NCI-H345 treated with DMSO at 0.1 percent for 48 hours (cell line): ENCODE data around the gene ATP9B.

Experiments used
- DNase-seq: peaks from one replicate; lab custom pipeline; 2025; ENCODE audit not compliant: unreplicated experiment; lab: John Stamatoyannopoulos, UW

Gene ATP9B

GRCh38 chr18:79405019-79405780 is 336.0 kb downstream of the ATP9B start:
- DNase-seq = no peak

GRCh38 chr18:79405781-79406575 is 336.8 kb downstream of the ATP9B start:
- no peak for DNase-seq

DNA sequence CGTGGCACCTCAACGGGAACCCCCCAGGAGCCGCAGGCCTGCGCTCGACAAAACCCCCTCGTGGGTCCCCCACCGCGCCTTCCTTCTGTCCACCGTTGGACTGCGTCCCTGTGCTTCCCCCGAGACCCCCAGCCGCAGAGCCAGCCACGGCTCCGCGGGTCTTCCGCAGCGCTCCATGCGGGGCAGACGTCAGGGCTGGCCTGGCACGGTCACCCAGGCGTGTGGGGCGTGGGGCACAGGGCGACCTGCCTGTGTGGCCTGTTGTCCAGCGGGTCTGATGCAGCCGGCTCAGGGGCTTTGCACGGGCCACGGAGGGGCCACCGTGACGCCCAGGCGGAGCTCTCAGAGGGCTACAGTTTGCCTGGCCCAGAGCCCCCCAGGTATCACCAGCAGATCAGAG is 337.5 kb downstream of the ATP9B start:
- no peak for DNase-seq

DNA sequence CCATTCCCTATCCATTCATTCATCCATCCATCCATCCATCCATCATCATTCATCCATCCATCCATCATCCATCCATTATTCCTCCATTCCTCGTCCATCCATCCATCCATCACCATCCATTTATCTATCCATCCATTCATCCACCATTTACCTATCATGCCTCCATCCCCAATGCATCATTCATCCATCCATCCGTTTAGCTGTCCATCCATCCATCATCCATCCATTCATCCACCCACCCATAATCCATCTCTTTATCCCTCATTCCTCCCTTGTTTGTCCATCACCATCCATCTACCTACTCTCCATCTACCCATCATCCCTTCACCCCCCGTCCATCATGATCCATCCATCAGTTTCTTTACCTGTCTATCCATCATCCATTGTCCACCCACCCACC is 340.1 kb downstream of the ATP9B start:
- DNase-seq = no peak

GRCh38 chr18:79410171-79410641 is 341.0 kb downstream of the ATP9B start:
- DNase-seq = no peak

GRCh38 chr18:79410731-79411613 is 341.8 kb downstream of the ATP9B start:
- DNase-seq = no peak

DNA sequence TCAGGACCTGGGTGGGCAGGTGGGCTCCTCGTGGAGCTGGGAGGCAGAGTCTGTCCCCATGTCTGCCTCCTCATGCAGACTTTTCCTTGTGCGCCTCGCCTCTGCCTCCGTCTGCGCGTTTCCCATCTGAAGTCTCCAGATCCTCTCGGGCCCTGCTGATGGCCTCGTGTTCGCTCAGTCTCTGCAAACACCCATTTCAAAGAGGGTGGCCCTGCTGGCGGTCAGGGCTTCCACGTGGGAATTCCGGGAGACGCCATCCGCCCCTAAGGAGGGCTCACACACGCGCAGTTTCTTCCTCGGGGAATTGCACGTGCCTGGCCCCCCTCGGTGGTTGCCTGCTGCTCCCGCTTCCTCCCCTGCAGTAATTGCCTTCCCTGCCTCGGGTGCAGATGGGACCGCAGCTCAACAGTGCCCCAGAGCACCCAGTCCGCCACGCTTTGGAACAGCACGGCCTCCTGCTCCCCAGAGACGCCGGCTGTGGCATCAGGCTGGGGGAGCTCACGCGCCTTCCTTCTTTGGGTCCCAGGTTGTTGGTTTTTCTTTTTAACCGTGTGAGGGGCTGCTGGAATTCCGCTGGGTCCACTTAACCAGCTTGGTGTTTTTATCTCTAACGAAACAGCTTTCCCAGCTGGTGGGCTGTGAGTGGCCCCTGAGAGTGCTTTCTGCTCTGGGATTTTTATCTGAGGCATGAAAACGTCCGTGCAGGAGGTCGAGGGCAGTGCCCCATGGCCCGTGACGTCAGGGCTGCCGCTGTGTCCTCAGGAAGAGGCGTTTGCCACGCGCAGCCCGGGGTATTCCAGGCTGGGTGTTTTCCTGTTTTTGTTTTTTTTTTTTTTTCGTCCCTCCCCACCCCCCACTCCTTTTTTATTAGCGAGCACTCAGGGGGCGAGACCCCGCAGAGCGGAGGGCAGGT is 342.7 kb downstream of the ATP9B start:
- DNase-seq = no peak

DNA sequence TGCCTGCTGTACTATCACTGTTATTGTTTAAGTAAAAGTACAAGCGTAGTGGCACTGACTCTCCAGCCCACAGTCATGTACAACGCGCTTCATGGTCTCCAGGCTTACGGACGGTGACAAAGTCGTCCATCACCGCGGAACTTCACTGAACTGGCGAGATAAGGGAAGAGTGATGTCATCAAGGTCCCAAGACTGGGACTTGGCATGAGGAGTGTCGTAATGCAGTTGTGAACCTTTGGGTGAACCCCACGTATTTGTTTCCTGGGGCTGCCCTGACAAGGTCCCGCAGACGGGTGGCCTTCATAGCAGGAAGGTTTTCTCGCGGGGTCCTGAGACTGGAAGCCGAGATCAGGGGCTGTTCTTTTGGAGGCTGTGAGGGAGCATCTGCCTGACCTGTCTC is 343.8 kb downstream of the ATP9B start:
- no peak for DNase-seq

DNA sequence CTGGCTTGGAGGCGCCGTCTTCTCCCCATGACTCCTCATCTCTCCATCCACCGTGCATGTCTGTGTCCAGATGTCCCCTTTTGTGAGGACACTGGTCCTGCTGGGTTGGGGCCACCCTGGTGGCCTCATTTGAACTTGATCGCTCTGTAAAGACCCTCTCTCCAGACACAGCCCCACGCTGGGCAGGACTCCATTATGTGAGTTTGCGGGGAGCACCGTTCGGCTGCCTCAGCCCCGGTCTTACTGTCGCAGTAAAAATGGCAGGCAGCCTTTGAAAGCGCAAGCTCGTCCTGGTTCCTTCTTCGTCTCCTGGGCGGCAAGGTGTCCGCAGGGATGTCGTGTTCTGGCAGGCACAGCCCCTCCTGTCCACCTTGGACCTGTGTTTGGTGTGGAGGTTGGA is 344.2 kb downstream of the ATP9B start:
- DNase-seq = no peak

DNA sequence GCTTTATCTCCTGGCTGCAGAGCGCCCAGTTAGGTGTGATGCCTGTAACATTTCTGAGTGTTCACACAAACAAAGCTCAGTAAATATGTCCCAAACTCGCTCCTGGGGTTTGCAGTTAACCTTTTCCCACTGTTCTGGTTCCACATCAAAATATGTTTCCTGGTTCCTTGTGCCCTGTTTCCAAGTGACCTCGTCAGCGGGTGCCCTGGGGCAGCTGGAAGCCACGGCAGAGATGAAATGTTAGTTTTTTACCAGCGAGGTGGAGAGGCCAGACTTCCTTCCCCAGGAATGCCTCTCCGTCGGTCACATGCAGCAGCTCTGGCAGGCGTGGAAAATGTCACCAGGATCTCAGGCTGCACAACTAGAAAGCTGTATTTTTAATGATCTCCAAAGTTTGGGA is 344.7 kb downstream of the ATP9B start:
- DNase-seq = no peak

GRCh38 chr18:79416022-79416676 is 347.0 kb downstream of the ATP9B start:
- DNase-seq = no peak

- DNase-seq = no peak
These were observed 347.5 kb downstream of the ATP9B start for GRCh38 chr18:79416677-79417052.

DNA sequence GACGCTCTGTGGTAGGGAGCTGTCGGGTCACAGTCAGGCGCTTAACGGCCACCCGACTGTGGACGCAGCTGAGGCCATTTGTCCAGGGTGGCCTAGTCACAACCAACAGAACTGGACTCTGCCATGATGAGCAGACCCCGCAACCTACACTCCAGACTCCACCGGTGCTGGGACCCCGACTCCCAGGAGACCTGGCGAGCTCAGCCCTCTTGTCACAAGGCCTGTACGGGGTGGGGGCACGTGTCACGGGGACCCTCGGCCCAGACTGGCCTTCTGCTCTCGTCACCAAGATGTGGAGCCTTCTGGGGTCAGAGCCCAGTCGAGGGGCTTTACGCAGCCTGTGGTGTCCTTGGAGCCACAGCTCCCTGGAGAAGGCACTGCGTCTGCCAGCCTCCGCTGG is 349.0 kb downstream of the ATP9B start:
- DNase-seq = no peak

DNA sequence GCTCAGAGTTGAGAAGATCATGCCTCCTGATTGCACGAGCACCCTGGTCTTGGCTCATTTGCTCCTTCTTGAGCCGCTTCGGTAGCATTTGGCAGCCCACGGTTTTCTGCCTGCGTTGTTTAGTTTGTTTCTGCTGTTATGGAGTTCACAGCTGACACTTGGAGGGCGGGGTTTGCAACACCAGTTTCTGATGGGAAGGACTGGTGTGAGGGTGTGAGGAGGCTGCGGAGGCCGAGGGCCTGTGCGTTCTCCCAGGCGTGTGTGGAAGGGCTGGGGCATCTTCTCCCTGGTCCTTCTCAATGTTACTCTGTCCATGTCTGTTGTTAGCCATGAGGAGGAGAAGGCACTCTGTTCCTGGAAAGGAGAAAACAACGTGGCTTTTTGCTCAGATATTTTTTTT is 349.4 kb downstream of the ATP9B start:
- DNase-seq = no peak

- no peak for DNase-seq
These were observed 351.0 kb downstream of the ATP9B start for GRCh38 chr18:79420033-79420745.

GRCh38 chr18:79421275-79421857 is 352.2 kb downstream of the ATP9B start:
- DNase-seq = no peak

DNA sequence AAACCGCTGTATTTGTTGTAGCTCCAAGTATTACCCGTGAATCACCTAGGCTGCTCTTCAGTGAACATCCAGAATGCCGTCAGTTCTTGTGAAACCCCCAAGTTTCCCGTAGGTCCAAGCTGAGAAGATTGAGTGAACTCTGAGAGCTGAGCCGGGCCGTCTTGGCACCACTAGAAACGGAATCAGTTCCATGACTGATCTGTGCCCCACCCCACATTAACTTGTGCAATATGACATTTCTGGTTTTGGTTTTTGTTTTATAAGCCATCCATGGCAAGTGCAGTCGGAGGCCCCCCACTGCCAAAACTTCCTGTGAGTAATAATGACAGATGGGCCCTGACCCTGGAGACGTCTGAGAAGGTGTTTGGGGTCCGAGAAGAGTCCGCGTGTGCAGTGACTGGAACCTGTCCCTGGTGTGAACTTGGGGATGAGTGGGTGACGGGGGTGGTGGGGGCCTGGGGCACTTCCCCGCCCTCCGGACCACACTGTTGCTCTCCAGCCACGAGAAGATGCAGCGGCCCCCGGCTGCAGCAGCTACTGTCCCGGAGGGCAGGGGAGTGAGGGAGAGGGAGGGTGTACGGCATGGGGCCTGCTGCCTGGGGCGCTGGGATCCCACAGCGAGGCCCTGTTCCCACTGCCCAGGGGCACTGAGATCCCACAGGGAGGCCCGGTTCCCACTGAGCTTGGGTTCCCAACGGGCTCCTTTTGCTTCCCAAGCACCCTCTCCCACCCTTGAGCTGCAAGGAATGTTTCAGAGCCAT is 353.0 kb downstream of the ATP9B start:
- DNase-seq = no peak

GRCh38 chr18:79422783-79423165 is 353.6 kb downstream of the ATP9B start:
- DNase-seq = no peak
